Measurements from ENCODE around the gene HOXD4.

DNA sequence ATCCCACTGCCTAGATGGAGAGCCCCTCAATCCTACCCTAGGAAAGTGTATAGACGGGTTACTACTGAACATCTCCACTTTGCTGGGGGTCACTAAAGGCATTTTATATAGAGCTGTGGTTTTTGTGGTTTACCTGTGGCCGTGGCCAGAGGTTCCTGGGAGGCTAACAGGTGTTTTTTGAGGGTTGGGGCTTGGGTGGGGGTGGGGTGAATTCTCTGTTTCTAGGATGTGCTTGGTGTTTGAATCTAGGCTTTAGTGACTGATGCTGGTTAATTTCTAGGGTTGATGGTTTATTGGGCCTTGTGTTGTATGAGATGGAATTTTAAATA, 14.1 kb upstream of the HOXD4 start:
- TF ChIP-seq, protein P1, sequence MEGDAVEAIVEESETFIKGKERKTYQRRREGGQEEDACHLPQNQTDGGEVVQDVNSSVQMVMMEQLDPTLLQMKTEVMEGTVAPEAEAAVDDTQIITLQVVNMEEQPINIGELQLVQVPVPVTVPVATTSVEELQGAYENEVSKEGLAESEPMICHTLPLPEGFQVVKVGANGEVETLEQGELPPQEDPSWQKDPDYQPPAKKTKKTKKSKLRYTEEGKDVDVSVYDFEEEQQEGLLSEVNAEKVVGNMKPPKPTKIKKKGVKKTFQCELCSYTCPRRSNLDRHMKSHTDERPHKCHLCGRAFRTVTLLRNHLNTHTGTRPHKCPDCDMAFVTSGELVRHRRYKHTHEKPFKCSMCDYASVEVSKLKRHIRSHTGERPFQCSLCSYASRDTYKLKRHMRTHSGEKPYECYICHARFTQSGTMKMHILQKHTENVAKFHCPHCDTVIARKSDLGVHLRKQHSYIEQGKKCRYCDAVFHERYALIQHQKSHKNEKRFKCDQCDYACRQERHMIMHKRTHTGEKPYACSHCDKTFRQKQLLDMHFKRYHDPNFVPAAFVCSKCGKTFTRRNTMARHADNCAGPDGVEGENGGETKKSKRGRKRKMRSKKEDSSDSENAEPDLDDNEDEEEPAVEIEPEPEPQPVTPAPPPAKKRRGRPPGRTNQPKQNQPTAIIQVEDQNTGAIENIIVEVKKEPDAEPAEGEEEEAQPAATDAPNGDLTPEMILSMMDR (IDR thresholded peaks at IDR 0.05): no peak
- no peak for TF ChIP-seq SIN3A (IDR thresholded peaks at IDR 0.05; ENCODE audit: borderline replicate concordance, insufficient read depth, low read depth, low read length)
- TF ChIP-seq POLR2AphosphoS5 (IDR thresholded peaks at IDR 0.05; ENCODE audit: low read depth, low read length): no peak
- TF ChIP-seq TCF7L2 (IDR thresholded peaks at IDR 0.05; ENCODE audit: low read depth, low read length): no peak
